K562 (cell line): Measurements from ENCODE around the gene PRKD2. TPM values are rescaled to one million over a fixed set of nuclear protein-coding genes. Genes with fewer than 3 reads are reported as not detected.

Experiments
- BCOR ChIP-seq: fragments of 450-650 bp; IDR thresholded peaks from 2 replicates; pipeline ENCODE4 v1.6.1; 2016
- BMI1 ChIP-seq: fragments of 150-350 bp; IDR thresholded peaks from 2 replicates; pipeline ENCODE4 v1.6.1; 2014; ENCODE audit warnings: low read length
- CHCHD3 ChIP-seq: fragments of 250-450 bp; sonication (Bioruptor Pico); IDR thresholded peaks from 2 replicates; pipeline ENCODE4 v2.1.2; 2022; ENCODE audit warnings: mild to moderate bottlenecking
- CHD4 ChIP-seq: fragments of 200-600 bp; sonication (generic); IDR thresholded peaks from 3 replicates; pipeline ENCODE4 v1.6.1; 2012; ENCODE audit warnings: low read depth, mild to moderate bottlenecking, mixed read lengths, low read length, inconsistent platforms; ENCODE audit not compliant: insufficient read depth, insufficient replicate concordance, poor library complexity, severe bottlenecking
- CREB1 ChIP-seq, 2 experiments: sonication (generic) in 1 of 2; formaldehyde crosslinking in 1 of 2; IDR thresholded peaks; 2 replicates each; pipeline versions ENCODE4 v1.6.1 to v1.8.0; 2012 to 2022; ENCODE audit warnings: inconsistent platforms in 1 of 2, mild to moderate bottlenecking in 1 of 2, missing genetic modification reagents in 1 of 2, moderate library complexity in 1 of 2
- ELF2 ChIP-seq: fragments of 250-450 bp; sonication (Bioruptor Pico); IDR thresholded peaks from 2 replicates; pipeline ENCODE4 v1.5.0; 2021; ENCODE audit warnings: mild to moderate bottlenecking
- GTF2F1 ChIP-seq: IDR thresholded peaks from 2 replicates; pipeline ENCODE4 v1.6.1; 2011; ENCODE audit warnings: low read depth, low read length, improper control_type of control experiment
- HDAC2 ChIP-seq: fragments of 450-650 bp; IDR thresholded peaks from 2 replicates; pipeline ENCODE4 v1.6.1; 2016; ENCODE audit warnings: mild to moderate bottlenecking
- KDM2B ChIP-seq: fragments of 250-450 bp; sonication (Bioruptor Pico); IDR thresholded peaks from 2 replicates; pipeline ENCODE4 v1.8.0; 2021; ENCODE audit warnings: mild to moderate bottlenecking, moderate library complexity
- MAZ ChIP-seq, 2 experiments: fragments of 450-650 bp in 1 of 2; sonication (generic) in 1 of 2; formaldehyde crosslinking; IDR thresholded peaks in 1 of 2; conservative IDR thresholded peaks in 1 of 2; 2 replicates each; pipeline versions ENCODE4 v1.4.0 to v1.5.0; 2020; ENCODE audit warnings: mild to moderate bottlenecking in 1 of 2, missing genetic modification reagents in 1 of 2
- MEF2D ChIP-seq: conservative IDR thresholded peaks from 2 replicates; pipeline ENCODE4 v1.6.1; 2016; ENCODE audit warnings: low read depth, missing genetic modification characterization, missing compliant biosample characterization
- NCOA6 ChIP-seq: fragments of 450-650 bp; IDR thresholded peaks from 2 replicates; pipeline ENCODE4 v1.6.1; 2017; ENCODE audit warnings: mild to moderate bottlenecking
- NR2C2 ChIP-seq, 2 experiments: fragments of 200-800 bp in 1 of 2; sonication (Bioruptor generic) in 1 of 2; sonication (generic) in 1 of 2; formaldehyde crosslinking in 1 of 2; IDR thresholded peaks; 2 replicates each; pipeline versions ENCODE4 v1.6.1 to v1.8.0; 2016 to 2022; ENCODE audit warnings: mild to moderate bottlenecking in 1 of 2, missing compliant biosample characterization in 1 of 2, missing genetic modification characterization in 1 of 2, missing genetic modification reagents in 1 of 2
- NR3C1 ChIP-seq: sonication (generic); formaldehyde crosslinking; IDR thresholded peaks from 2 replicates; pipeline ENCODE4 v1.8.1; 2022; ENCODE audit warnings: missing genetic modification reagents
- POLR2B ChIP-seq: fragments of 450-650 bp; IDR thresholded peaks from 2 replicates; pipeline ENCODE4 v1.6.1; 2018; ENCODE audit warnings: low read depth; ENCODE audit not compliant: partially characterized antibody
- PRPF4 ChIP-seq: fragments of 200-400 bp; formaldehyde crosslinking; IDR thresholded peaks from one replicate; pipeline ENCODE4 v1.6.1; 2017; ENCODE audit warnings: low read length, low read depth, mild to moderate bottlenecking; ENCODE audit not compliant: insufficient read depth, poor library complexity, severe bottlenecking
- RHOXF2B ChIP-seq: fragments of 250-450 bp; sonication (Bioruptor Pico); conservative IDR thresholded peaks from 2 replicates; pipeline ENCODE4 v1.5.1; 2021
- TRIM24 ChIP-seq, 2 experiments: fragments of 450-650 bp; IDR thresholded peaks; 2 replicates each; pipeline ENCODE4 v1.6.1; 2016
- ZNF174 ChIP-seq: fragments of 250-450 bp; sonication (Bioruptor Pico); IDR thresholded peaks from 2 replicates; pipeline ENCODE4 v1.4.0; 2020; ENCODE audit warnings: mild to moderate bottlenecking
- ZNF589 ChIP-seq: fragments of 200-800 bp; sonication (Bioruptor generic); IDR thresholded peaks from 2 replicates; pipeline ENCODE4 v1.6.1; 2016; ENCODE audit warnings: low read depth, missing genetic modification characterization, missing compliant biosample characterization
- polyA plus RNA-seq, 8 experiments: library from polyadenylated mRNA; depleted of rRNA in 4 of 8; stranded (reverse) in 5 of 8; unstranded in 3 of 8; fragments of >200 nt; fragmentation: Nextera tagmentation in 2 of 8; fragmentation: Illumina TruSeq in 1 of 8; extraction: Ambion mirVana in 2 of 8; extraction: Trizol in 1 of 8; gene quantifications; 2 replicates each; pipeline versions ENCODE4 v1.2.1 to v1.2.3, GENCODE V29; 2011 to 2014; ENCODE audit warnings: inconsistent platforms in 1 of 8, missing spikeins in 1 of 8
- total RNA-seq, 7 experiments: library from RNA; depleted of rRNA in 6 of 7; stranded (reverse); fragments of >200 nt in 6 of 7; fragmentation: Illumina TruSeq in 2 of 7; extraction: Trizol in 2 of 7; gene quantifications; 2 replicates each; pipeline versions ENCODE4 v1.2.1 to v1.2.3, GENCODE V29; 2011 to 2021; ENCODE audit warnings: low replicate concordance in 1 of 7
- TF ChIP-seq, protein P1 (sequence below): fragments of 250-450 bp; sonication (Bioruptor Pico); IDR thresholded peaks from 2 replicates; pipeline ENCODE4 v1.4.0; 2020; ENCODE audit warnings: mild to moderate bottlenecking, moderate library complexity
- TF ChIP-seq, protein P2 (sequence below): IDR thresholded peaks from 3 replicates; pipeline ENCODE4 v1.6.1; 2011; ENCODE audit warnings: borderline replicate concordance, mild to moderate bottlenecking, moderate library complexity; ENCODE audit not compliant: insufficient read length; ENCODE audit errors: extremely low read depth
- TF ChIP-seq, protein P3 (sequence below): fragments of 250-450 bp; sonication (Bioruptor Pico); IDR thresholded peaks from 2 replicates; pipeline ENCODE4 v1.5.0; 2020; ENCODE audit warnings: mild to moderate bottlenecking

PRKD2 gene
- total and polyA plus RNA-seq, 9 of the 15 experiments (the other 6 are each of a cell fraction or from before 2014, with no cell fraction given), result 1.8 to 60.0 (median 15.0) TPM

DNA sequence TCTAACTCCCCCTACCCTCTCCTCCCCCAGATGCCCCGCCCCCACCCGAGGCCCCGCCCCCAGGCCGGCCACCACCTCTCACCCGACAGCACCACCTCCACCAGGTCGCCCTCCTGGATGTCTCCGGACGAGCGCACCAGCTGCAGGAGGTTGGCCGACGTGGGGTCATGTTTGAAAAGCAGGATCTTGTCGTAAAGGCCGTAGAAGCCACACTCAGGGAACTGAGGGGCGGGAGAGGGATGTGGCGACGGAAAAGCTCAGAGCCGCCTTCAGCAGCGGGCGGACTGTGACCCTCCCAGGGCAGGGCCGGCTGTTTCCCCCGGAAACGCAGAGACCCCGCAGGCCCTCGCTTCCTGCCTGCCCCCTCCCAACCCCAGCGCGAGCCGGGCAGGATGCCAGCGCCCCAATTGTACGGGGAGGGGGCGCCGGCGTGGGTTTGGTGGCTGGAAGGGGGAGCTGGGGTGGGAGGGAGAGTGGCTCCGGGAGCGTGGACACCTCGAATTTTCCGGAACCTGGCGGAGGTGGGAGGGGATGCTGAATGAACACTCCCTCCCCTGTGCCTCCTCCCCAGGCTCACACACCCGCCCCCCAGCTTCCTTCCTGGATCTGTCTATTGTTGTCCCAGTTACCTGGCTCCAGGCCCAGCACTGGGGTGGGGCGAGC lies 3.0 kb downstream of the PRKD2 start (continued):
- TF ChIP-seq, protein P1, sequence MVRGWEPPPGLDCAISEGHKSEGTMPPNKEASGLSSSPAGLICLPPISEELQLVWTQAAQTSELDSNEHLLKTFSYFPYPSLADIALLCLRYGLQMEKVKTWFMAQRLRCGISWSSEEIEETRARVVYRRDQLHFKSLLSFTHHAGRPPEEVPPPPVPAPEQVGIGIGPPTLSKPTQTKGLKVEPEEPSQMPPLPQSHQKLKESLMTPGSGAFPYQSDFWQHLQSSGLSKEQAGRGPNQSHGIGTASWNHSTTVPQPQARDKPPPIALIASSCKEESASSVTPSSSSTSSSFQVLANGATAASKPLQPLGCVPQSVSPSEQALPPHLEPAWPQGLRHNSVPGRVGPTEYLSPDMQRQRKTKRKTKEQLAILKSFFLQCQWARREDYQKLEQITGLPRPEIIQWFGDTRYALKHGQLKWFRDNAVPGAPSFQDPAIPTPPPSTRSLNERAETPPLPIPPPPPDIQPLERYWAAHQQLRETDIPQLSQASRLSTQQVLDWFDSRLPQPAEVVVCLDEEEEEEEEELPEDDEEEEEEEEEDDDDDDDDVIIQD (CRISPR knock-in tag), result no peak
- TF ChIP-seq ZNF589 (CRISPR knock-in tag), result no peak
- TF ChIP-seq, protein P2, sequence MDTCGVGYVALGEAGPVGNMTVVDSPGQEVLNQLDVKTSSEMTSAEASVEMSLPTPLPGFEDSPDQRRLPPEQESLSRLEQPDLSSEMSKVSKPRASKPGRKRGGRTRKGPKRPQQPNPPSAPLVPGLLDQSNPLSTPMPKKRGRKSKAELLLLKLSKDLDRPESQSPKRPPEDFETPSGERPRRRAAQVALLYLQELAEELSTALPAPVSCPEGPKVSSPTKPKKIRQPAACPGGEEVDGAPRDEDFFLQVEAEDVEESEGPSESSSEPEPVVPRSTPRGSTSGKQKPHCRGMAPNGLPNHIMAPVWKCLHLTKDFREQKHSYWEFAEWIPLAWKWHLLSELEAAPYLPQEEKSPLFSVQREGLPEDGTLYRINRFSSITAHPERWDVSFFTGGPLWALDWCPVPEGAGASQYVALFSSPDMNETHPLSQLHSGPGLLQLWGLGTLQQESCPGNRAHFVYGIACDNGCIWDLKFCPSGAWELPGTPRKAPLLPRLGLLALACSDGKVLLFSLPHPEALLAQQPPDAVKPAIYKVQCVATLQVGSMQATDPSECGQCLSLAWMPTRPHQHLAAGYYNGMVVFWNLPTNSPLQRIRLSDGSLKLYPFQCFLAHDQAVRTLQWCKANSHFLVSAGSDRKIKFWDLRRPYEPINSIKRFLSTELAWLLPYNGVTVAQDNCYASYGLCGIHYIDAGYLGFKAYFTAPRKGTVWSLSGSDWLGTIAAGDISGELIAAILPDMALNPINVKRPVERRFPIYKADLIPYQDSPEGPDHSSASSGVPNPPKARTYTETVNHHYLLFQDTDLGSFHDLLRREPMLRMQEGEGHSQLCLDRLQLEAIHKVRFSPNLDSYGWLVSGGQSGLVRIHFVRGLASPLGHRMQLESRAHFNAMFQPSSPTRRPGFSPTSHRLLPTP, result peak; percentile 63
- no peak for TF ChIP-seq CREB1 (IDR thresholded peaks at IDR 0.05)
- TF ChIP-seq CREB1 (CRISPR knock-in tag; IDR thresholded peaks at IDR 0.05), result no peak
- TF ChIP-seq BCOR, result peak; percentile 82
- no peak for TF ChIP-seq GTF2F1
- TF ChIP-seq PRPF4, result no peak
- TF ChIP-seq NR2C2 (CRISPR knock-in tag; IDR thresholded peaks at IDR 0.05), result no peak
- TF ChIP-seq NR2C2 (tag; IDR thresholded peaks at IDR 0.05), result peak; percentile 74; the same call in 1 of the 2 replicates
- no peak; the same call in 1 of the 2 replicates for TF ChIP-seq HDAC2
- no peak for TF ChIP-seq MEF2D (tag)
- no peak for TF ChIP-seq NCOA6
- no peak for TF ChIP-seq CHCHD3 (CRISPR knock-in tag)
- peak; percentile 59 for TF ChIP-seq CHD4
- peak in 1 of 2 experiments; percentile 69; a peak in 2 of 4 replicates for TF ChIP-seq MAZ (CRISPR knock-in tag; conservative IDR thresholded peaks at IDR 0.05 in 1 of 2, IDR thresholded peaks at IDR 0.05 in 1 of 2)
- no peak for TF ChIP-seq RHOXF2B (CRISPR knock-in tag)
- no peak for TF ChIP-seq BMI1
- TF ChIP-seq, protein P3, sequence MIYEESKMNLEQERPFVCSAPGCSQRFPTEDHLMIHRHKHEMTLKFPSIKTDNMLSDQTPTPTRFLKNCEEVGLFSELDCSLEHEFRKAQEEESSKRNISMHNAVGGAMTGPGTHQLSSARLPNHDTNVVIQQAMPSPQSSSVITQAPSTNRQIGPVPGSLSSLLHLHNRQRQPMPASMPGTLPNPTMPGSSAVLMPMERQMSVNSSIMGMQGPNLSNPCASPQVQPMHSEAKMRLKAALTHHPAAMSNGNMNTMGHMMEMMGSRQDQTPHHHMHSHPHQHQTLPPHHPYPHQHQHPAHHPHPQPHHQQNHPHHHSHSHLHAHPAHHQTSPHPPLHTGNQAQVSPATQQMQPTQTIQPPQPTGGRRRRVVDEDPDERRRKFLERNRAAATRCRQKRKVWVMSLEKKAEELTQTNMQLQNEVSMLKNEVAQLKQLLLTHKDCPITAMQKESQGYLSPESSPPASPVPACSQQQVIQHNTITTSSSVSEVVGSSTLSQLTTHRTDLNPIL (CRISPR knock-in tag), result no peak
- TF ChIP-seq POLR2B, result peak; percentile 26
- TF ChIP-seq NR3C1, result no peak
- no peak for TF ChIP-seq TRIM24 (IDR thresholded peaks at IDR 0.05)
- TF ChIP-seq ZNF174 (CRISPR knock-in tag), result no peak
- TF ChIP-seq ELF2 (CRISPR knock-in tag), result no peak
- TF ChIP-seq KDM2B (CRISPR knock-in tag), result no peak
